ENCODE measurements around the gene GSE1. TPM values are rescaled to one million over a fixed set of nuclear protein-coding genes. Genes with fewer than 3 reads are reported as not detected.
"Not testable (repeated sequence)": the region's sequence is repeated elsewhere in the genome, so short reads cannot be mapped to it uniquely, and the experiment has no call there.

Gene GSE1
- polyA plus RNA-seq, 5 donors, result 85.6 to 120 (median 111) TPM

DNA sequence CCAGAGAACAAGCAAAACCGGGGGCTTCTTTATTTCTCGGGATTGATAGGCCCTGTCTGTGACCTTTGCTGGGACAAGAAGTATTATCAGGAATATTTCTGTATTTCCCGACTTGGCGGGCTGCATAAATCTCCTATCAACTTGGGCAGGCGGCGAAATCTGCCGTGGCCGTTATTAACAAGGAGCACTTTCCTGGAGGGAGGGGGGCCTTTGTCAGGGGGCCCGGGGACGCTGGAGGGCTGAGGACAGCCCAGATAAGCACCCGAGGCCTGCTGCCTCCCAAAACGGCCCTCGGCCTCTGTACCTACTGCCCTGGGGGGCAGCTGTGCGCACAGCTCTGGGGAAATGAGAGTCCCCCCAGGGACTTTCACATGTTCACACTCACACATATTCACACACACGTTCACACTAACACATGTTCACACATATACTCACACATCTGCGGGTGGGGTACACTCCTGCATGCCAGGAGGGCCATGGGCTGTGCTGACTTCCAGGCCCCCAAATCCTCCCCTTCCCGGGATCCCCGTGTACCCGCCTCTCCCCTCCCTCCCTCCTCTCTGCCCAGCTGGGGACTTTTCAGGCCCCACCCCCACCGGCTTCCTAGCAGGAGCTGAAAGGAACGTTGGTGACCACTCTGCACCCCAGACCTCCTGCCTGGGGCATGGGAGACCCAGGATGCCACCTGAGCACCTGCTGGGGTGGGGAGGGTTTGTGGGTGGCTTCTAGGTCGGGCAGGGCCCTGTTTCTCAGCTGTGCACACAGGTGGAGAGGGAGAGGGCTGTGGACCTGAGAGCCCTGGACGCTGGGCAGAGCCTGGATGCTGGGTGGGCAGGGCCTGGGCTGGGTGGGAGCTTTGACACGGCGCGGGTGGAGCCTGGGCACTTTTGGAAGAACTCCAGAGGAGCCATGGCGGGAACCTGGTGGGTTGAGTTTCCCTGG lies 24.3 kb upstream of the GSE1 start:
- no peak for DNase-seq

DNA sequence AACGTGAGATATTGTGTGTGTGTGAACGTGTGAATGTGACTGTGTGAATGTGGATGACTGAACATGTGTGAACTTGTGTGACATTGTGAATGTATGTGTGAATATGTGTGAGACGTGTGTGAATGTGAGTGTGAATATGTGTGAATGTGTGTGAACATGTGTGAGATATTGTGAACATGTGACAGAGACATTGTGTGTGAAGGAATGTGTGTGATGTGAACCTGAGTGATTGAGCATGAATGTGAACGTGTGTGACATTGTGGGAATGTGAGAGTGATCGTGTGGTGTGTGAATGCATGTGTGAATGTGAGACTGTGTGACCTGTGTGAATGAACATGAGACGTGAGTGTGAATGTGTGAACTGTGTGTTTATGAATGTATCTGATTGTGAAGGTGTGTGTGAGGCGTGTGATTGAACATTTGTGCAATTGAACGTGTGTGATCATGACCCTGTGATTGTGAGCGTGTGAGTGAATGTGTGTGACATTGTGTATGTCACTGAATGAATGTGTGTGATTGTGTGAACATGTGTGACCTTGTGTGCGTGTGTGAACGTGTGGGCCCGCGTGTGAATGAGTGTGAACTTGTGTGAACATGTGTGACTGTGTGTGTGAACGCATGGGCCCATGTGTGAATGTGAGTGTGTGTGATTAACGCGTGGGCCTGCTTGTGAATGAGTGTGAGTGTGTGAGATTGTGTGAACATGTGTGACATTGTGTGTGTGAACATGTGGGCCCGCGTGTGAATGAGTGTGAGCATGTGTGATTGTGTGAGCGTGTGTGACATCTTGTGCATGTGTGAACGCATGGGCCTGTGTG lies 23.2 kb upstream of the GSE1 start:
- no peak for DNase-seq

DNA sequence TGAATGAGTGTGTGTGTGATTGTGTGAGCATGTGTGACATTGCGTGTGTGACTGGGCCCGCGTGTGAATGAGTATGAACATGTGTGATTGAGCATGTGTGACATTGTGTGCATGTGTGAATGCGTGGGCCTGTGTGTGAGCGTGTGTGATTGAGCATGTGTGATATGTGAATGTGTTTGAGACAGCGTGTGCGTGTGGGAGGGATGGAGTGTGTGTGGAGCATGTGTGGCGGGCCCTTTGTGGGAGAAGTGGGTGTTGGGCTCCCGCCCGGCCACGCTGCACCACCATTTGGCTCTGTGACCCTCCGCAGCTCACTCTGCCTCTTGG lies 22.7 kb upstream of the GSE1 start:
- DNase-seq, result no peak

DNA sequence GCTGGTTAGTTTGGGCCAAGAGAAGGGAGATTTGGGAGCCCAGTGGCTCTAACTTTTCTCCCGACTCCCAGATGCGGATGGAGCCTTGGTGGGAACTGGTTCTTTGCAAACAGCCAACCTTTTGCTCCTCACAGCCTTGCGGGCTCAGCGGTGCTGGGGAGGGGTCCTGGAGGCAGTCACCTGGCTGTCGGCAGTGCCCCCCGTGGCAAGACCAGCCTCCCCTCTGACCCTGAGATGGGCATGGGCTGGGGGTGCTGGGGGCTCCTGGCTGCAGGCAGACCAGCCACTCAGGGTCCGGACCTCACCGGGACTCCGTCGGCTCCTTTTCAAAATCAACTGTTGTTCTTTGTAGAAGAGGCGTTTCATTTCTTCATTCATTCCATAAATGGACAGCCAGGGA lies 21.7 kb upstream of the GSE1 start:
- no peak for DNase-seq

DNA sequence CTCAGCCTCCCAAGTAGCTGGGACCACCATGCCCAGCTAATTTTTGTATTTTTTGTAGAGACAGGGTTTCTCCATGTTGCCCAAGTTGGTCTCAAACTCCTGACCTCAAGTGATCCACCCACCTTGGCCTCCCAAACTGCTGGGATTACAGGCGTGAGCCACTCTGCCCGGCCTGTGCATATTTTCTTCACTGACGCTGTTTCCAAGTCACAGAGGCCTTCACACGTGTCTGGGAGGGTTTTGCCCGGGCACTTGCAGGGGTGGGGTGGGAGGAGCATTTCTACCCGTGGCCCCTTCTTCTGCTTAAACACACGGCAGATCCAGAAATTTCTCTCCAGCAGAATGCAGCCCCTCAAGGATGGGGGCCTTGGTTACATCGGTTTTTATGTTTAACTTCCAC lies 20.8 kb upstream of the GSE1 start:
- DNase-seq, result not testable (repeated sequence)

DNA sequence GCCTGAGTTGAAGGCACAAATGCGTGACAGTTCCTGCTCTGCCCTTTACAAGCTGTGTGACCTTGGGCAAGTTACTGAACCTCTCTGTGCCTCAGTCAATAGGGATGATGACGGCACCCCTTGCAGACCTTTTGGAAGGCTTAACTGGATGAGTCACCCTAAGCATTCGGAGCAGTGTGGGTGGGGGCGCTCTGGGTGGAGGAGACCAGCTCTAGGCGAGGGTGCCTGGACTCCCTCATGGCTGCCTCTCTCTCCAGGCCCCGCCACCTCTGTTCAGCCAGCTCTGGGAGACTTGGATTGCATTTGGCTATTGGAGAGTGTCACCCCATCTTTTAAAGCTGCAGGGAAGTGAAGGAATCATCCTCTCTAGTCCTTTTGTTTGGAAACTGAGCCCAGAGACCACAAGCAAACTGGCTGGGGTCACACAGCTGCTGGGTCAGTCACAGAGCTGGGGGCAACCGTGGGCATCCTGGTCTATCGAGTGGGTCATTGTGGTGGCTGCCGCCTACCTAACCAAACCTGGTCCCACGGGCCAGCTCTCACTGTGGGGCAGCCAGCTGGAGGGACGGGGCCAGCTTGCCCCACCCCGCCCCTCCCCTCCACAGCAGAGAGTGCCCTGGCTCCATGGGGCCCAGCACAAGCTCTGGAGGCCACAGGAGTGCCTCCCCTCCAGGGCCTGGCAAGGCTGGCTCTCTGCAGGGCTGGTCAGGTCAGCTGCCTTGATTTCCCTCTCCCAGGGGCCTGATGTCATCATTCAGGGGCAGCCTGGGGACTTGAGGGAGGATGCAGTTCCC lies 20.2 kb upstream of the GSE1 start:
- DNase-seq, result no peak

DNA sequence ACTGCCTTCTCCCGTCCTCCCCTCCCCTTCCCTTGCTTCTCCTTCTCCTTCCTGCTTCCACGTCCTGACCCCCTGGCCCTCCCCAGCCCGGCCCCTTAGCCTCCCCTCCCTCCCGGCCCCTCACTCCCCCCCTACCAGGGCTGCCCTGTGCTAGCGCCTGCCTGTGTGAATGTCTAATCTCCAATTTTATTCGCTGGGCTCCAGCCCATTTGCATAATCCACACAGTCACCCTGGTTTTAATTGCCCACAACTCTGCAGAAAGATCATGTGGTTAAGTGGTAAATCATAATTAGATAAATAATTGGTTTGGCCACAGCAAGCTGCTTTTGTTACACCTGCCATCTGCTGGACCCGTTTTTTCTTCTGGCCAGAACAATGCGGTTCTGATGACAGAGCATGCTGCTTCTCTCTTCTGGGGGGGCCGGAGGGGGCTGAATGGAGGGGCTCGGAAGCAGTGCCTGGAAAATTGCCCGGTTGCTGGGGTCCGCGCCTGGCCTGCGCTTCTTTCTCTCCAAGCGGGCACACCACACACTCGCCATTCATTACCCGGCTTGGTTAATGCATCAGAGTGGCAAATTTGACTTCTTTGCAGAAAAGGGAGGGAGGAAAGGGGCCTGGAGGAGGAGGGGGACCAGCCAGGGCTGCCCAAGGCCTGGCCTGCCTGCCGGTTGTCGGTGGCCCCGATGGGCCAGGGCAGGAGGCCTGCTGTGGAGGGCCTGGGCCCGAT lies 19.5 kb upstream of the GSE1 start:
- no peak for DNase-seq

DNA sequence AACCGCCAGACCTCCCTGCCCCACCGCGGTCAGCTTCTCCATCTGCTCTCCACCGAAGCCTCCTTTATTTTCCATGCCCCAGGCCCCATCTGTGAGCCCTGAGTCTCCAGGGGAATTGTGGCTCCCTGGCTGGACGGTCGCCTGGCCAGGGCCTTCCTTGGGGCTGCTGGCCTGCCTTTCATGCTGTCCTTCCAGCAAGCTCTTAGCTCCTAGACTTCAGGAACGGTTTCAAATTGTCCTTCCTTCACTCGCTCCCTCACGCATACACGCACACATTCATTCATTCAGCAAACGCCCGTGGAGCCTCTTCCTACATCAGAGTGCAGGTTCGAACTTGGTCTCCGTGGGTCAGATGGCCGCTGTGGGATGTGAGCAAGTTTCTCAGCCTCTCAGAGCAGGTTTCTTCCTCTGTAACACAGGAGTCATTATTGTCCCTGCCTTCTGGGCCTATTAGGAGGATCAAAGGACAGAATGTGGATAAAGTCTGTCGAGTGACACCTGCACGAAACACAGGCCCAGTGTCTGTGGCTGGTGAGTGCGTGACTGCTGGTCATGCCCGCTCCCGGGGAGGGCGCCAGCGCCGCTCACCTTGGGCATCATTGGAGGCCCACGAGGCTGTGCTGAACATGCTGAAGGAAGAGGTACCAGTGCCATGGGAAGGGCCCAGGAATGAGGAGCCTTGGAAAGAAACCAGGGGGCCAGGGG lies 18.7 kb upstream of the GSE1 start:
- no peak for DNase-seq

DNA sequence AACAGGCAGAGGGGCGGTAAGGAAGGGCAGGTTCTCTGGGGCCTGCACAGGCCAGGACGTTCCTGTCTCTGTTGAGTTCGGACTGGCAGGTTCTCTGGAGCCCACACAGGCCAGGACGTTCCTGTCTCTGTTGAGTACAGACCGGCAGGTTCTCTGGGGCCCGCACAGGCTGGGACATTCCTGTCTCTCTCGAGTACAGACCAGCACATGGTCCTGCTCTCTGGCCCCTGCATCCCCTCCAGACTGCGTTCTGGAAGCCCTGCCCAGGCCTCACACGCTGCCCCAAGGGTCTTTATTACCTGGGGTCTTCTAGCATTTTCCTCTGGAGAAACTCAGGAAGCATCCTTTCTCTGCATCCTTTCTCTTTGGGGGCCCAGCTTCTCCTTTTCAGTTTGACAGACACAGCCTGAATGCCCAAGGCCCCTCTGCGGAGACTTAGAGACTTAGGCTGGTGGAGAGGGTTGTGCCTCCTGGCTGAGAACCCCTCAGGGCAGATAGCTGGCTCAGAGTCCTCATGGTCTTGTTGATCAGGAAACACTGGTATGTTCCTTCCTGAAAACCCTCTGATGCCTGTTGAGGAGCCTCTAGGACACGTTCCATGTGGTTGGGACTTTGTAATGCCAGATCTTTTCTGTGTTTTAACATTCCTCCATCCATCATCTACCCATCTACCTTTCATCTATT lies 18.0 kb upstream of the GSE1 start:
- DNase-seq, result no peak

DNA sequence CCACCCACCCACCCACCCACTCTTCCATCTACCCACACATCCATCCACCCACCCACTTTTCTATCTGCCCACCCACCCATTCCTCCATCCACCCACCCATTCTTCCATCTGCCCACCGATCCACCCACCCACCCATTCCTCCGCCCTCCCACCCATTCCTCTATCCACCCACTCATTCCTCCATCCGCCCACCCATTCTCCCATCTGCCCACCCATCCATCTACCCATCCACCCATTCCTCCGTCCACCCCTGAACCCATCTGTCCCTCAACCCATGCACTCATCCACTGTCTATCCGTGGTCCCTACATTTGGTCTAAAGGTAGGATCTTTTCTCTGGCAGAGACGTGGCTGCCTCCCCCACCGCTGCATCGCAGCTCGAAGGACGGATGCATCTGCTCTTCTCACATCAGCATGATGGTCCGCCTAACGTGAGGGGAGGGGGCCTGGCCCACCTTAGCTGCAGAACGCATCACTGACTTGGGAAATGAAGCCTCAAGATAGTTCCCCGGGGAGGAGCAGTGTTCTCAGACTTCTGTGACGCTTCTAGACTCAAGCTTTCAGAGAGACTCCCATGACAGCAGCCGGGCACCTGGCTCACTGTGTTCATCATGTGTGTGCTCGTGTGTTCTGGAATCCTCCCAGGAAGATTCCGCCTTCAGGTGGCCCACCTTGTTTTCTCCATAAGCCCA lies 17.2 kb upstream of the GSE1 start:
- no peak for DNase-seq

DNA sequence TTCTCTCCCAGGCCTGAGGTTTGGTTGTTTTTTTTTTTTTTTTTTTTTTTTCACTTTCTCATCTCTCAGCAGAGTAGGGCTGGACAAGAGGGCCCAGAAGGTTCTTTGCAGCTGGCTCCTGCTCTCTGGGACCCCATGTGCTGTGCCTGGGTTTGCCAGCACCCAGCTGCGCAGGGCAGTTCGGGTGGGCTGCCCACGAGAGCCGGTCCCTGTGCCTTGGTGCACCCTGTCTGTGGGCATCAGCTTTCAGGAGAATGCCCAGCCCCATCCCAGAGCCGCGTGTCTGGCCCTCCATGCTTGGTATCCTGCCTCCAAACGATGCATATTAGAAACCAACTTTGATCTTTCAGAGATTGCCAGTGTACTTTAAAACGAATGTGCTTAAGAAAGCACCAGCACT lies 15.0 kb upstream of the GSE1 start:
- DNase-seq, result no peak

DNA sequence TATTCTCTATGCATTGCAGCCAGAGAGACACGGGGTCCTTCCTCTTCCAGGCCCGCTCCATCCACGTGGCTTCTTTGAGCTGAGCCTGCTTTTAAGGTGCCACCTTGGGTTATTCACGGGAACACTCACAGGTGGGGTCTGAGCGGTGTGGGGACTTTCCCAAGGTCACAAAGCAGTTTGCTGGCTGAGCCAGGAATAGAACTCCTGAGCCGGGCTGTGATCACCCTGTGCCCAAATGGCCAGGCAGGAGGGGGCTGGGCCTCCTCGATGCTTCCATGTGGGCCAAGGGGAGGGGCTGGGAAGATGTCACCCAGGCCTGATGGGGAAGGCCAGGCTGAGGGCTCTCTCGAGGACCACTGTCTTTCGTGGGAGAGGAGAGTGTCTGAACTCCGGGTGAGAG lies 13.0 kb upstream of the GSE1 start:
- no peak for DNase-seq

DNA sequence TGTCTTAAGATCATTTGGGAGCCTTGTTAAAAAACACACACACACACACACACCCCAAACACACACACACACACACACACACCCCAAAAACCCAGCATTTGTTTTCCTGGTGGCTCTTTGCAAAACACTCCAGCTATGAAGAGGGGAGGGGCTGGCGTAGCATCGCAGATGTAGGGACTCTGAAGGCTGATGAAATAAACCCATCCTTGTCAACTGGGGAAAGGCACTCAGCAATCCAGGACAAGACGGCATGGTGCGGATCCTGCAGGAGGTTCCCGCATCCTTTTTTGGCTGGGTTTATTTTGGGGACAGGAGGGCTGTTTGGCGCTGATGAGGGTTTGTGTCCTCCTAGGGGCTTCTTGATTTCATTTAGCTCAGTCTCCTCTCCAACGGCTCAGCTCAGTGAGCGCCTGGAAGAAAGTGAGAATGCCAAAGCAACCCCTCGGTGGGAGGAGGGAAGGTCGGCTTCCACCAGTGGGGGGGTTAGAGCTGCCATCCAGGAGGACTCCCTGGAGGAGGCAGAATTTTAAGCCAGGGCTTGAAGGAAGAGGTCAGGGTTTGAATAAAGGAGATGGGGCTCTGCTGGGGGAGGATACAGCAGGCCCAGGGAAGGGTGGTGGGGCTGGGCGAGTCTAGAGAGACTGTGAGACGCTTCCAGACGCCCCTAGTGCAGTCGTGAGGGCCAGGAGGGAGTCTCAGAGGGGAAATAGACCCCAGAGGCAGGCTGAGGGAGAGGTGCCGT lies 12.4 kb upstream of the GSE1 start:
- DNase-seq, result no peak

DNA sequence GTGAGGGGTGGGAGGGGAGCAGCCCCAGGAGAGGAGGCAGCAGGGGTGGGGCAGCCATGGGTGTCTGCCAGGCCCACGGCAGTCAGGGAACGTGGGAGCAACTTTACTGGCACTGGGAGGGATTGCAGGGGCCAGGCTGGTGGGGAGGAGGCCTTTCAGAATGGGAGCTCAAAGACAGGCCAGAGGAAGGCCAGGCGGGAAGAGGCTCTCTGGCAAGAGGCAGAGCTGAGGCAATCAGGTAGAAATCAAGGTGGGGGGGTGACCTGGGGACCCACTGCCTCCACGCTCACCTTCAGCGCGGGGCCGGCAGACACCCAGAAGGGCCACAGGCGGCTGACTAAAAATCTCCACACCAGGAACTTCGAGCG lies 11.9 kb upstream of the GSE1 start:
- DNase-seq, result no peak

DNA sequence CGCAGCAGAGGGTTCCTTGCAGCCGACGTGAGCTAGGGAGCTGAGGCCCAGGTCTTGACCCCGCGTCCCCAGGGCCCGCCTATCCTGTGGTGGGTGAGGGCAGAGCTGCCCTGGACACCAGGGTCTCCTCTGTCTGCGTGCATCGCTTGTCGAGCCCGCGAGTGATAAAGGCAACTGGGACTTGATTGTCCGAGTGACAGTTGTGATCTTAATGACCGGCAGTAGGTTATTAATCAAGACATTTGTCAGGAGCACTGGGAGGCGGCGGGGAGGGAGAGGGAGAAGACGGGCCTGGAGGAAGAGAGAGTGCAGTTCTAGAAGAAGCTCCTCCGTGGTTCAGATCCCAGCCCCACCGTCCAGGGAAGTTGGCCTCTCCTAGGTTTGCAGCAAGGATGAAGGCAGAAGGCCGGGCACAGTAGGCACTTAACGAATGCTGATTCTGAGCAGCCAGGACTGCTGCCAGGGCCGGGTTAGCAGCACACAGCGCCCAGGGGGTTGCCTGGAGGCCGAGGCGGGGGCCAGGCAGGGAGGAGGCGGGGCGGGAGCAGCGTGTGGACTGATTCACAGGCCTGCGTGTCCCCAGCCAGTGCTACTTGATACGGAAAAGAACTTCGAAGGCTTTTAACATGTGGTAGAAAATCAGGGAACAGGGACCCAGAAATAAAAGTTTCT lies 11.3 kb upstream of the GSE1 start:
- no peak for DNase-seq

DNA sequence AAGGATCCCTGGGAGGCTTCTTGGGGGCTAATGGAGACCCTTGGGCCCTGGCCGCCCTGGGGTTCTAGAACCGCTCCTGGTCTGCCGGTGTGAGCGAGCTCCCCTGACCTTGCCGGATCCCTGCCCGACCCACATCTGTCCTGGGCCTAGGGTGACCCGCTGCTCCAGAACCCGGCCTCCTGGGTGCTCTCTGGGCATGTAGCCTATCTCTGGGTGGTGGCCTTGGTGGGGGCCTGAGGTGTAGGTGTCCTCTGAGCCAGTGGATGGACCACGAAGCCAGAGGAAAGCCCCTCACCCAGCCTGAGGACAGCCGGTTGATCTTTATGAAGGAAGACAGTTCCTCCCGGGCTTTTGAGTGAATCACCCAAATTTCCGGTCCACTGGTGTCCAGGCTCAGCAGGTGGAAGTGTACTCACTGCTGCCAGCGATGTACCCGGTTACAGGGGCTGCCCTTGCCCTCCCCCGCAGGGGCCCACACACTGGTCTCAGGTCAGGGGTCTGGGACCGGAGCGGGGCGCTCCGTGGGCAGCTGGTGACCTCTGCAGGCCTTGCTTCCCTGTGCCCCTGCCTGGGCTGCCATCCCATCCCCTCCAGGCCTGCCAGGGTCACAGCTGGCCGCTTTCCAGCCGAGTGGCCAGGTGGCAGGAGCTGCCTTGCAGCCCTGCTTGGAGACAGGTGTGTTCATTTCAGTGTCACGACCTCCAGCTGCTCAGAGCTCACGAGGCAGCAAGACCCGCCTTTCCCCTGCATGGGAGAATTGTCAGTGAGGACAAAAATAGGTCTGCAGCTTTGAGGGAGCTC lies 10.5 kb upstream of the GSE1 start:
- DNase-seq, result no peak

DNA sequence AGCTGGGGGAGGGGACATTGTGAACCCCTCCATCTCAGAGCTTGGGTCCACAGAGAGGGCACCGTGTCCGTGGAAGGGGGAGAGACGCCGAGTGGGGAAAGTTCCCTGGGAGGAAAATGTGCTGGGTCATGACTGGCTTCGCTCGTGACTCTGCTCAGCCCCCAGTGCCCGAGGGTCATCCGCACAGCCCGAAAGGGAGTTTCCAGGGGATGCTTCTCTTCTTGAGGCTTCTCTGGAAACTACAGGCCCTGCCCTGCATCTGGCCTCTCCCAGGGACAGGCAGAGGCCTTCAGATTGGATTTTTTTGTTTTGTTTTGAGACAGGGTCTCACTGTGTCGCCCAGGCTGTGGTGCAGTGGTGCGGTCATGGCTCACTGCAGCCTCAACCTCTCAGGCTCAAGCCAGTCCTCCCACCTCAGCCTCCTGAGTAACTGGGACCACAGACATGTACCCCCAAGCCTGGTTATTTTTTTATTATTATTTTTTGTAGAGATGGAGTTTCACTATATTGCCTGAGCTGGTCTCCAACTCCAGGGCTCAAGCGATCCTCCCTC lies 9.8 kb upstream of the GSE1 start:
- no peak for DNase-seq

All from right lung (tissue), 5 donors.